Activated CD4-positive, CD25-positive, alpha-beta regulatory T cell treated with anti-CD3 and anti-CD28 coated beads, Interleukin-2, amount 50 U/mL, for 24 hours (primary cell): ENCODE results near the gene PTPRM.

ENCODE experiments used
- ATAC-seq, 2 donors: fragments of 150-1000 bp; cut with Tn5 transposase; one replicate each; pipeline ENCODE4 v1.10.0; 2021; ENCODE audit warnings: mild to moderate bottlenecking in 1 of 2, moderate library complexity in 1 of 2

The PTPRM gene

DNA sequence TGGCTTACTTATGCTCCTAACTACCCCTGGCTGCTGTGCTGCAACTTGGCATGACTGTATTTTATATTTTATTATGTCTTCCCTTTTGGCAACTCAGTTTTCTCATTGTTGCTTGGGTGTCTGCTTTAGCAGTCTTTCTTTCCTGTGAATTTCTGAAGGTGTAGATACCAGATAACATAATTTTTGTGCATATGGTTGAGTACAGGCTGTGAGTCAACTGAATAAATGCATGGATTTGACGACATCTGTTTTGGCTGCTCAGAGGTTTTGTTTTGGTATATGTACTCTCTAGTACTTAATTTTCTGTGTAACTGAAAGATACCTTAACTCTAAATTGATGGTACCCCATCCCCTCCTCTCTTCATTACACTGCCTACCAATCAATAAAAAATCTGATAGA lies 303.1 kb downstream of the PTPRM start:
- ATAC-seq, result no peak

DNA sequence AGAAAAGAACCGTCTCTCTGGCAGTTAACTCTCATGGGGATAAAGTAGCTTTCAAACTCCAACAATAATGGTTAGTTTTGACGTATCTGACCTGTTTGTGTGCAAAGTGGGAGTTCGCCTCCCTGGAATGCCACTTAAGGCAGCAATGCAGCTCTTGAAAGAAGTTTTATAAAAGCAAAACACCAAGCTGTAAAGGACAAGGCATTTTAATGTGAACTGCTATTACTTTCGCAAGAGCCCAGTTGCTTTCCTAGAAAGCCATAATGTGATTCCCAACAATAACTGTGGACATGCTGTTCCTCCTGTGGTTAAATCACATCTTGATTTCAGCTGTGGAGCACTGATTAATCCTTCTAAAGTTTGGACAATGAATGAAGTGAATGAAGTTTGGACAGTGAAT lies 303.7 kb downstream of the PTPRM start:
- ATAC-seq, result no peak

DNA sequence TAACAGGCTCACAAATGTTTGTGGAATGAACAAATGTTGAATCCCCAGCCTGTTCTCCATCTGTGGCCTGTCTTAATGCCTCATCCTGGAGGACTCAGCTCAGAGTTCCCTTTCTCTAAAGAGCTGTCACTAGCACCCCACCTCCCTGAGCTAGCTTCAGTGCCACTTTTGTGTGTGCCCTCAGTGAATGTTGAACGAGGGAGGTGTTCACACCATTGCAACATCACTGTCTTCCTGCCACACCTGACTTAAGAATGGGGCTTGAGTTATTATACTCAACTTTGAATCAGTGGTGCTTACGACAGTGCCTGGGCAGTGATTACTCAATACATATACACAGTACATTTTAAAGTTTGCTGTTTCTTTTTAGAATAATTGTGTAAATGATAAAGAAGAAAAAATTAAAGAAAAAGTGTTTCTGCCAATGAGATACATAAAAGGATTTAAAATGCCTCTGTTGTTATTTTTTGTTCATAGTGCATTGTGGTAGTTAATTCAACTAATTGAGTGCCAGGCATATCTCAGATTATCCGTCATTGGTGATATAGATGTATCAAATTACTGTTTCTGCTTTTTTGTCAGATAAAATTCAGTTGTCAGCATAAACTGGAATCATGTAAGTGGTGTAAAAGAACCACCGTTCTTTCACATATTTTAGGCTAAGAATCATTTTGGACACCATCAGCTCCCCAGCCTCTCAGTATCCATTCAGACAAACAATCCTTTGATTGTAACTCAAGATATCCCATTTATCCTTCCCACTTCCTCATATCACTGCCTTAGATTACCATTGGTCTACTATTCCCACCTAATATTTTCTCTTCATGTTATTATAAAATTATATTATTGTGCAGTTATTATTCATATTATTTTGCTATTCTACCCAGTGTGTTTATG lies 304.7 kb downstream of the PTPRM start:
- no peak for ATAC-seq

GRCh38 chr18:7872569-7872968 lies 305.5 kb downstream of the PTPRM start:
- no peak for ATAC-seq

GRCh38 chr18:7873316-7873715 lies 306.2 kb downstream of the PTPRM start:
- no peak for ATAC-seq

- ATAC-seq, result no peak
These were observed 309.4 kb downstream of the PTPRM start for GRCh38 chr18:7876354-7877104.

- ATAC-seq, result no peak
These were observed 310.5 kb downstream of the PTPRM start for GRCh38 chr18:7877609-7878008.

DNA sequence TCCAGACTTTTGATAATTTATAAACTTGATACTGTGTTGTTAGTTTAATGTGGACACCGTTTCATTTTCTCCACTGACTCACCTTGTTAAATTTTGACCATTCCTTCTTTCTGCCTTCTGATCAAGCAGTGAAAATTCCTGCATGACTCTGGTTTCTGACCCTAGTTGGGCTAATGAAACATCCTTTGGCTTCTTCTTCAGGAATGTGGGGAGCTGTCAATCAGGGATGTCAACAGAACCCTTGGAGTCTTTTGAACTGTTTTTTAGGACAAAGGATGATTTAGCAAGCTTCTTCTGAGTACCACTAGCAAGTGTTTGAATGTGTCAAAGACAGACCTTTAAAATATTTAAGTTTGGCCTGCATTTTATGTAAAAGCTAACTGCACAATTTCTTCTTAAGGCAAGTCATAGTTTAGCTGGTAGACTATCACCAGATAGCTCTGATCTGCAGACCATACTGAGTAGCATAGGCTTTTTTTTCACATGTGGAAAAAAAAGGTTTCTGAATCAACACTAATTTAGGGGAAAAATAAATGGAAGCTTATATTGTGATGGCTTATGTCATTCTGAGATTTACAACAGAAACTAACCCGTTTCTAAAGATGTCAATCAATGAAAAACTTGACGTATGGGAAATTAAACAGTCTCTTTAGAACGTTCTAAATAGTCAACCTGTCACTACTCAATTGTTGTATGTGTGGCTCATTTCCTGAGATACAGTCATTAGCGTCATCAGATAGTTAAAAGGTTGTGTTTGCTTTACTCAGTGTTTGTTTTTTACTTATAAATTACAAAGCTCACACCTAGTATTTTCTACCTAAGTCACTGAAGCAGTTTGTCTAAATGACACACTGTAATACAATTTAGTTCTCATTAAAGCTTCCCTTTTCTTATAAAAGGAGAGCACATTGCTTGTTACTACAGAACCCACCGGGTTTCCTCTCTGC lies 311.4 kb downstream of the PTPRM start:
- no peak for ATAC-seq

GRCh38 chr18:7879717-7880116 lies 312.6 kb downstream of the PTPRM start:
- ATAC-seq, result no peak

DNA sequence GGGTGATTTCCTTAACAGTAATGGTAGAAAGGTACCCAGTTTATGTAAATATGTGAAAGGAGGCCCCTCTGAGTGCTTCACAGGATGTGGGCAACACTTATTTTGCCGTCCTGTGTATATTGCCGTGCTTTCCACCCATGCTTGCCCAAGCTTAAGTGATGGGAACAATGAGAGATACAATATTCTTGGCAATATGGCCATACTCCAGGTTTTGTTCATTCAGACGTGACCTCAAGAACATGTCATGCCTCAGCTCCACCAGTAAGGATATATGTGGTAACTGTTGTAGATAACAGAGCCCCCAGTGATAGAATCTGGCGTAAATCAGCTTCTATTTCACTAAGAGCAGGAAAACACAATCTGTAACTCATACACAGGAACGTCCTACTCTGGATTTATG lies 318.7 kb downstream of the PTPRM start:
- no peak for ATAC-seq

DNA sequence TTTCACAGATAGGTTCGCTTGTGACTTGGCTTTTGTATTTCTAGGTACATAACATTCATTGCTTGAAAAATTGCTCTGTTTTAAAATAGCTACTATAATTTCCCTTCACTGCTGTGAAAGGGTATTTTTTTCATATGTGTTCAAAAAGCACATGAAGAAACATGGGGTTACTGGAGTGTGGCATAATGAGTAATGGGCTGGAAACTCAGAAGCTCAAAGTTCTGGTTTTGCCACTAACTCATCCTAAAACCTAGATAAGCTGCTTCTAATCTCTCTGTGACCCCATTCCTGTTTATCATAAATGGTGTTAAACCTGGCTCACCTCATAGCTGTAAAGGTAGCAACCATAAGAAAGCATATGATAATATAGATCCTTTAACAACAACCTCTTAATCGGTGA lies 319.3 kb downstream of the PTPRM start:
- no peak for ATAC-seq

DNA sequence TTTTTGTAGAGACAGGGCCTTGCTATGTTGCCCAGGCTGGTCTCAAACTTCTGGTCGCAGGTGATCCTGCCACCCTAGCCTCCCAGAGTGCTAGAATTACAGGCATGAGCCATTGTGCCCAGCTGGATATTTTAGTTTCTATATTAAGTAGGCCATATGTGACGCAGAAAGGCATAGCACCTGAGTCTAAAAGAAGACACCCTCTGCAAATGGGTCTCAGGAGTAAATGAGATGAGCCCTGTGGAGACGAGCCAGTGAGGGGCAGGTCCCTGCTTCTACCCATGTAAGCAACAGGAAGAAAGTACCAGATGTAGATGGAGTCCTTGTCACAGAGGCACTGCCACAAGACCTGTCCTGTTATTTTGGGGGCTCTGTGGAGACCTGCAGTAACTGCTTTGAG lies 322.4 kb downstream of the PTPRM start:
- ATAC-seq, result no peak

DNA sequence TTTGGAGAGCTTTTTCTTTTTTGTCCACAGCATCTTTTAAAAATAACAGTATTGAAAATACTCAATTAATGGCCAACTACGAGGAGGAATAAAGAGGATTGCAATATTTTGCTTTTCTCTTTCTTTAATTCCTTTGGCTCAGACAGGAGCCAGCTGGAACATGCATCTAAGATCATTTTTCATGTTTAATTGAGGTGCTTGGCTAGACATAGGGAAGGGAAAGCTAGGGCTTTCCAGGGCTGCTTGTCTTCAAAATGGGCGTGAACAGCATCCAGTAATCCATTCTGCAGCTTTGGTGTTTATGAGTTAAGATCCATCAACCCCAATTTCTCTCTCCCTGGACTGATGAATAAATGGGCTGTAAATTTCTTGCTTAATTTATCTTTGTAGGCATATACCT lies 323.0 kb downstream of the PTPRM start:
- no peak for ATAC-seq

DNA sequence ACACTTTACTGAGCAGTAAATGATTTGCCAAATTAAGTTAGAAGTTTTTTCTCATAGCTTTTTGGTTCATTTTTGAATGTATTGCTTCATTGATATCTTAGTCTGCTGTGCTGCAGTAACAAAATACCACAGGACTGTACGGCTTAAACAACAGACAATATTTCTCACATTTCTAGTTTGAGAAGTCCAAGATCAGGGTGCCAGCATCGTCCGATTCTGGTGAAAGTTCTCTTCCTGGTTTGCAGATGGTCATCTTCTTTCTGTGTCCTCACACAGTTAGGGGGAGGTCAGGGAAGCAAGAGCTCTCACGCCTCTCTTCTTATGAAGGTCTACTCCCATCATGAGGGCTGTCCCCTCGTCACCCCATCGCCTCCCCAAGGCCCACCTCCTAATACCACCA lies 325.4 kb downstream of the PTPRM start:
- ATAC-seq, result no peak

GRCh38 chr18:7894592-7894991 lies 327.5 kb downstream of the PTPRM start:
- no peak for ATAC-seq

DNA sequence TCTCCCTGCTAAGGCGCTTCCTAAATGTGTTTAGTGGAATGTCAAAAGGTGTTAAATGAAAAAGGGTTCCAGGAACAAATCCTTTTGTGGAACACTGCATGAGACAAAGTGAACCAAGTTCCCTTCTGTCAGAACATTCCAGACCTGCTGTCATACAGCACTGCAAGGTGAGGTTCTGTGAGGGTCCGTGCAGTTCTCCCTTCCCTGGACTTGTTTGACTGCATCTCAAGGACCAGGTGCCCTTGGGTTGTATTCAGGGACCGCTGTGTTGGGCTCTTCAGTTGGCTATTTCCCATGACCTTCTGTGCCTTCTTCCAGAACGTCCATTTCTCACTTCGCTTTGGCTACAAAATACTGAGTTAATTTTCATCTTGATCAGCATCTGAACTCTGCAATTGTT lies 328.2 kb downstream of the PTPRM start:
- no peak for ATAC-seq

- no peak for ATAC-seq
These were observed 329.0 kb downstream of the PTPRM start for GRCh38 chr18:7896161-7896560.

DNA sequence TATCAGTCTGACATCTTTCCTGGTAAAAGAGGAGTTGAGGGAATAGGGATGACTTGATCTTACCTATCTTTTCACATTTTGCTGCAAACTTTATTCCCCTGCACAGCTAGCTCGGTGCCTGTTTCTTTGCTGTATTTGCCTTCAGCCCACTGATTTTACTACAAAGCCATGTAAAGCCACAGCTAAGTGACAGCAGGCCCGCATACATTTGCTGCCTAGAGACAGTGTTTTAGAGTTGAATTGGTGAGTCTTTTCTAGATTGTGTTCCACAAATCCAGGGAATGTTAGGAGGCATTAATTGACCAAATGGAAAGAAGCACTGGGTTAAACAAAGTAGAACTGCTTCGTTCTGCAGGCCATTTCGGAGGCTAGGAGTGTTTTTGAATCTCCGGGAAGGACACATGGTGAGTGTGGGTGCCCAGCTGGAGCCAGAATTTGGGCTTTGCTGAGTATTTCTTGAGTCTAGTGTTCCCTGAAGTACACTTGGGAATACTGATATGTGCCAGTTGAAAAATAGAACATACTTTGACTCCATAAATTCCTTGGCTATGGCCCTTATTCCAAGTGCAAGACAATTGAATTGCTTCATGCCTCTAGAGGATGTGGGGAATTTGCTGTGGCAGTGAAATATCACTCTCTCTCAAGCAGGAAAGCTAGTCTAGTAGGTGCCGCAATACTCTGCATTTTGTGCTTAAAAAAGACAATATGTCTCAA lies 329.8 kb downstream of the PTPRM start:
- no peak for ATAC-seq

GRCh38 chr18:7898181-7898580 lies 331.1 kb downstream of the PTPRM start:
- ATAC-seq, result no peak

- no peak for ATAC-seq
These were observed 332.0 kb downstream of the PTPRM start for GRCh38 chr18:7899078-7899477.

GRCh38 chr18:7900091-7900490 lies 333.0 kb downstream of the PTPRM start:
- ATAC-seq, result no peak

DNA sequence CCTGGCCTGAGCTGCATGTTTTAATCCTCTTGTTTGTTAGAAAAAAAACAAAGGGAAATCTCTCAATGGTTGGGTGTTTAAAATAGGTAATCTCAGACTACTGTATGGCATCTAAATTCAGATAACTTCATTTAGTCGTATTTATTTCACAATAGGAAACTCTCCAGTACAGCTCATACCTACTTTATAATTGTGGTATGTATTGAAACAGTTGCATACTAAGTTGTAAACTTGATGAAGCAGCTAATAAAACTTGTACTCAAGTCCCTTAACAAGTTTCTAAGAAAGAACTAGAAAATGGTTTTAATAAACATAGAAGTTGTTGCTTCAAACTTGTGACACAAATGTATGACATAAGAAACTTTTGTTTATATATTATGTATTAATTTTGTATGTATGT lies 334.5 kb downstream of the PTPRM start:
- ATAC-seq, result no peak
